HUES48 (cell line): ENCODE data around the gene LIN7B.
"Not testable (repeated sequence)": the region's sequence is repeated elsewhere in the genome, so short reads cannot be mapped to it uniquely, and the experiment has no call there.

Experiments used
- H3K27ac ChIP-seq: one replicate; pipeline ENCODE4 v1.7.0; 2013; ENCODE audit warnings: low read depth, low read length, inconsistent platforms
- H3K27me3 ChIP-seq: 2 replicates; pipeline ENCODE4 v1.6.1; 2013; ENCODE audit warnings: mild to moderate bottlenecking, low read length; ENCODE audit not compliant: control insufficient read depth, insufficient read depth
- H3K36me3 ChIP-seq: 2 replicates; pipeline ENCODE4 v1.6.1; 2013; ENCODE audit warnings: low read length; ENCODE audit not compliant: control insufficient read depth, insufficient read depth
- H3K4me1 ChIP-seq: 2 replicates; pipeline ENCODE4 v1.6.1; 2013; ENCODE audit warnings: mild to moderate bottlenecking, low read length; ENCODE audit not compliant: control insufficient read depth, insufficient read depth
- H3K4me3 ChIP-seq: 2 replicates; pipeline ENCODE4 v1.5.1; 2013; ENCODE audit warnings: mild to moderate bottlenecking, low read depth, low read length
- H3K9ac ChIP-seq: 2 replicates; pipeline ENCODE4 v1.6.1; 2013; ENCODE audit warnings: mild to moderate bottlenecking, low read depth, low read length, moderate library complexity
- H3K9me3 ChIP-seq: 2 replicates; pipeline ENCODE4 v1.6.1; 2013; ENCODE audit warnings: low read length; ENCODE audit not compliant: control insufficient read depth, insufficient read depth

LIN7B gene

DNA sequence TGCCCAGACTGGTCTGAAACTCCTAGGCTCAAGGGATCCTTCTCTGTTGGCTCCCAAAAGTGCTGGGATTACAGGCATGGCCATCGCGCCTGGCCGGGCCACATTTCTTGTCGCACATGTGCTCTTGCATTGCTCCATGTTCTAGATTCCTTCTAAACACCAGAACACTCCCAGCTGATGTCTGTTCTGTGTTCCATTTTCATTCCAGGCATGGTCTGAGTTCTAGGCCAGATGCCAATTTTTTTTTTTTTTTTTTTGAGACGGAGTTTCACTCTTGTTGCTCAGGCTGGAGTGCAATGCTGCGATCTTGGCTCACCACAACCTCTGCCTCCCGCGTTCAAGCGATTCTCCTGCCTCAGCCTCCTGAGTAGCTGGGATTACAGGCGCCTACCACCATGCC lies 7.7 kb downstream of the LIN7B start:
- not testable (repeated sequence) for H3K4me3 ChIP-seq, H3K9ac ChIP-seq, H3K27ac ChIP-seq, H3K9me3 ChIP-seq, H3K36me3 ChIP-seq, H3K4me1 ChIP-seq
- peaks cover 17% of the 10 kb centered on the region for H3K27me3 ChIP-seq

GRCh38 chr19:49123285-49123684 lies 9.1 kb downstream of the LIN7B start:
- peaks cover 17% of the 10 kb centered on the region for H3K27me3 ChIP-seq
- H3K9me3 ChIP-seq, H3K4me1 ChIP-seq, H3K9ac ChIP-seq, H3K4me3 ChIP-seq, H3K36me3 ChIP-seq, H3K27ac ChIP-seq: not testable (repeated sequence)

DNA sequence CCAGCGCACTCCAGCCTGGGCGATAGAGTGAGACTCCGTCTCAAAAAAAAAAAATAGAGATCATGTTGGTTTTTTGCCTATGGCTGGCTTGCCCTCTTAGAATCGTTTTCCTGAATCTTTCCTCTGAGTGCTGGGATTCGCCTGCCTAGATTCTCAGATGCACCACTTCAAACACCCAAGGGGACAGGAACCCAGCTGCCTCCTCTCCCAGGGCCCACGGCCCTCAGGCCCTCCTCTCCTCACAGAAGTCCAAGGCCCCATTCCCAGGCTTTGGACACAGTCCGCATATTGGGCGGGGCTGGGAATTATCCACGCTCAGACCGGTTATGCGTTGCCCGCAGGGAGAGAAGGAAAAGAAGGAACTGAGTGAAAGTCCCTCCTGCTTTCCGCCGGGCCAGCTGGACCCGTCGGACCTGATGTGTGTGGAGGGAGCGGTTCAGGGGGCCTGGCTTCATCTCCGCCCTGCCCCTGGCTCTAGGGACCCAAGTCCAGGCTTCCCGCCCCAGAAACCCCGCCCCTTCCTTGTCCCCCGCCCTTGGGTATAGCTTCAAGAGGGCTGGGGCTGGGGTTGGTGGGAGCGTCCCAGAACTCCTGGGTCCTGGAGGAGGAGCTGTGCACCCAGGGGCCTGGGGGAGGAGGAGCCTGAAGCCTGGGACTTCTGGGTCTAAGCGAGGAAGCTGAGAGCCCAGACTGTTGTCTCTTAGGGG lies 11.0 kb downstream of the LIN7B start:
- H3K27ac ChIP-seq: no peak overlapping the region
- peaks cover 10% of the 10 kb centered on the region for H3K27me3 ChIP-seq
- no peaks in the 10 kb centered on the region; the same call in 1 of the 2 replicates for H3K4me1 ChIP-seq
- H3K36me3 ChIP-seq: no peaks in the 10 kb centered on the region
- peak overlapping the region; percentile 42; the same call in 1 of the 2 replicates for H3K4me3 ChIP-seq
- H3K9me3 ChIP-seq: no peaks in the 10 kb centered on the region
- no peak overlapping the region for H3K9ac ChIP-seq

- H3K4me3 ChIP-seq: no peak overlapping the region
- no peaks in the 10 kb centered on the region; the same call in 1 of the 2 replicates for H3K4me1 ChIP-seq
- no peaks in the 10 kb centered on the region for H3K36me3 ChIP-seq
- H3K27ac ChIP-seq: no peak overlapping the region
- H3K9ac ChIP-seq: no peak overlapping the region
- H3K27me3 ChIP-seq: no peaks in the 10 kb centered on the region
- H3K9me3 ChIP-seq: no peaks in the 10 kb centered on the region
Measured at GRCh38 chr19:49126575-49126974, 12.4 kb downstream of the LIN7B start.

- H3K27me3 ChIP-seq, H3K4me3 ChIP-seq, H3K27ac ChIP-seq, H3K9me3 ChIP-seq, H3K36me3 ChIP-seq, H3K9ac ChIP-seq, H3K4me1 ChIP-seq: not testable (repeated sequence)
Measured at GRCh38 chr19:49127225-49127624, 13.1 kb downstream of the LIN7B start.

DNA sequence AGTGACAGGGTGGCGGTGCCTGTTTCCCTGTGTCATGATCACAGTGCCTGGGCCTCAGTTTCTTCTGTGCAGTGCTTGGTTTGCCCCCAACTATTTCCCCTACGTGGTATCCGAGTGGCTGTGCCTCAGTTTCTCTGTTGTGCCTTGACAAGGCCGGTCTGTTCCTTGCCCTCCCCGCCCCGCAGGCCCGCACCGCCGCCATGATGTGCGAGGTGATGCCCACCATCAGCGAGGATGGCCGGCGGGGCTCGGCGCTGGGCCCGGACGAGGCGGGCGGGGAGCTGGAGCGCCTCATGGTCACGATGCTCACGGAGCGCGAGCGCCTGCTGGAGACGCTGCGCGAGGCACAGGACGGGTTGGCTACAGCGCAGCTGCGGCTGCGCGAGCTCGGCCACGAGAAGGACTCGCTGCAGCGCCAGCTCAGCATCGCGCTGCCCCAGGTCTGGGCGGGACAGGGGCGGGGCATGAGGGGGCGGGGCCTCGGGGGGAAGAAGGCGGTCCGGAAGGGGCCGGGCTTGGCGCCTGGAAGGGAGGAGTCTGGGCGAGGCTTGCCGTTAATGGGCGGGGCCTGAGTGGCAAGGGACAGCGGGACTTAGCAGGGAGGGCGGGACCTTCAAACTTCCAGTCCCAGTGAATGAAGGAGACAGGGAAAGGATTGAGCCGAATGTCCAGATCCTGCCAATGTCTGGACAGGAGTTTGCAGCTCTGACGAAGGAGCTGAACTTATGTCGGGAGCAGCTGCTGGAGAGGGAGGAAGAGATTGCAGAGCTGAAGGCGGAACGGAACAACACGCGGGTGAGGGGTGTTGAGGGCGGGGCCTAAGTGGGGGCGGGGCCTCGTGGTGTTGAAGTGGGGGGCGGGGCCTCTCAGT lies 13.7 kb downstream of the LIN7B start:
- Histone ChIP-seq H3K27me3 (no peaks in the 10 kb centered on the region), H3K4me1 (peaks cover 5% of the 10 kb centered on the region; the same call in 1 of the 2 replicates), H3K36me3 (no peaks in the 10 kb centered on the region), H3K27ac (peak overlapping the region; percentile 47), H3K4me3 (peak overlapping the region; percentile 80), H3K9ac (0 out of 2 replicates have a peak overlapping the region, but pooled peaks have one; percentile 41), H3K9me3 (no peaks in the 10 kb centered on the region)

DNA sequence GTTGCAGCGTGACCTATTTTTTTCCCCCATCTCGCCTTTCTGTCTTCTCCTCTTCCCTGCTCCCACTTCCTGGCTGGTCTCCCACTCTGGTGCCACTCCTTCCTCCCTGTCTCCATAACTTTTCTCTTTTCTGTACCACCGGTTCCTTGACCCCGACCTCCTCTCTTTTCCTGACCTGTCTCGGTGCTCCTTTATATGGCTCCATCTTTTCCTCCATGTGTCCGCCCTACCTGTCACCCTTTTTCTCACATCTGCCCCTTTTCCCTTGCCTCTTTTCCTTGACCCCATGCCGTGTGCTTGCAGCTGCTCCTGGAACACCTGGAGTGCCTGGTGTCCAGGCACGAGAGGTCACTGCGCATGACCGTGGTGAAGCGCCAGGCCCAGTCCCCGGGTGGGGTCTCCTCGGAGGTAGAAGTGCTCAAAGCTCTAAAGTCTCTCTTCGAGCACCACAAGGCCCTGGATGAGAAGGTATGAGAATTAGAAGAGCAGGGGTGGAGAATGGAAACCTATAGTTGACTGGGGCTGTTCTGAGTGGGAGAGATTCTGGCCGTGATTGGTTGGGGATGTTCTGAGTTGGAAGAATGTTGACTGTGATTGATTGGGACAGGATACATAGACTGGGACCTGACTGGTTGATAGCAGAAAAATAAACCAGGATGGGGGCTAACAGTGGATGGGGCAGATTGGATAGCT lies 14.5 kb downstream of the LIN7B start:
- H3K27me3 ChIP-seq: no peaks in the 10 kb centered on the region
- peak overlapping the region; percentile 80 for H3K4me3 ChIP-seq
- H3K4me1 ChIP-seq: peaks cover 5% of the 10 kb centered on the region; the same call in 1 of the 2 replicates
- H3K9me3 ChIP-seq: no peaks in the 10 kb centered on the region
- H3K36me3 ChIP-seq: no peaks in the 10 kb centered on the region
- no peak overlapping the region for H3K27ac ChIP-seq
- no peak overlapping the region for H3K9ac ChIP-seq

GRCh38 chr19:49129238-49129583 lies 15.0 kb downstream of the LIN7B start:
- H3K4me1 ChIP-seq: peaks cover 5% of the 10 kb centered on the region; the same call in 1 of the 2 replicates
- 0 out of 2 replicates have a peak, but pooled peaks cover 1% of the 10 kb centered on the region for H3K36me3 ChIP-seq
- H3K4me3 ChIP-seq: peak overlapping the region; percentile 80; the same call in 1 of the 2 replicates
- H3K27ac ChIP-seq: no peak overlapping the region
- no peaks in the 10 kb centered on the region for H3K9me3 ChIP-seq
- no peak overlapping the region for H3K9ac ChIP-seq
- no peaks in the 10 kb centered on the region for H3K27me3 ChIP-seq

DNA sequence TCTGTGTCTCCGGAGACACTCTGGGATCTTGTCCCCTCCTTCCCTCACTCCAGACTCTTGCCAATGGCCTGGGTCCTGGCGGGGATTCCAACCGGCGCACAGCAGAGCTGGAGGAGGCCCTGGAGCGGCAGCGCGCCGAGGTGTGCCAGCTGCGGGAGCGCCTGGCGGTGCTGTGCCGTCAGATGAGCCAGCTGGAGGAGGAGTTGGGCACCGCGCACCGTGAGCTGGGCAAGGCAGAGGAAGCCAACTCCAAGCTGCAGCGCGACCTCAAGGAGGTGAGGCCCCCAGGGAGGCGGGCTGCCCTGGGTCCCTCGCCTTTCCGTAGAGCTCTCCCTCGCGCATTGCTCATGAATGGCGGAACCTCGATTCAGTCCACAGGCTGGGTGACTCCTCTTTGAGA lies 16.2 kb downstream of the LIN7B start:
- Histone ChIP-seq H3K9ac (no peak overlapping the region), H3K4me1 (peaks cover 5% of the 10 kb centered on the region; the same call in 1 of the 2 replicates), H3K27ac (no peak overlapping the region), H3K9me3 (no peaks in the 10 kb centered on the region), H3K27me3 (no peaks in the 10 kb centered on the region), H3K4me3 (no peak overlapping the region), H3K36me3 (peaks cover 7% of the 10 kb centered on the region; the same call in 1 of the 2 replicates)

DNA sequence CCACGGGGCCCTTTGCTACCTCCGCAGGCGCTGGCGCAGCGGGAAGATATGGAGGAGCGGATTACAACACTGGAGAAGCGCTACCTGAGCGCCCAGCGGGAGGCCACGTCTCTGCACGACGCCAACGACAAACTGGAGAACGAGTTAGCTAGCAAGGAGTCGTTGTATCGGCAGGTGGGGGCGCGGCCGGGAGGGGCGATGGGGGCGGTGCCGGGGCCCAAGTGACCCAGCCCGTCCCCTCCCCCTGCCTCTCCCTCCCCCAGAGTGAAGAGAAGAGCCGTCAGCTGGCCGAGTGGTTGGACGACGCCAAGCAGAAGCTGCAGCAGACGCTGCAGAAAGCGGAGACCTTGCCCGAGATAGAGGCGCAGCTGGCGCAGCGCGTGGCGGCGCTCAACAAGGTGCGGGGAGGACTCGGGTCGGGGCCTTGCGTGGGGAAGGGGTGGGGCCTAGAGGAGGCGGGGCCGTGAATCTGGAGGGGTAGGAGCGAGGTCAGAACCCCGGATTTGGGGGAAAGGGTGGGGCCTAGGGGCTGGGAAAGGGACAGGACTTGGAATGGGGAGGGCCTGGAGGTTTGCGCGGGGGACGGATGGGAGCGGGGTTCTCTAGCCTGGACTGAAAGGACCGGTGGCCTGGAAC lies 18.9 kb downstream of the LIN7B start:
- Histone ChIP-seq H3K27me3 (no peaks in the 10 kb centered on the region), H3K9me3 (no peaks in the 10 kb centered on the region), H3K36me3 (peaks cover 18% of the 10 kb centered on the region), H3K27ac (no peak overlapping the region), H3K4me3 (peak overlapping the region; percentile 44), H3K4me1 (peaks cover 5% of the 10 kb centered on the region; the same call in 1 of the 2 replicates), H3K9ac (no peak overlapping the region)
